SU-DHL-6 (cell line): ENCODE data around the gene CYSLTR1.
A peak's percentile ranks its signal among the peaks of the same experiment; 100 is the strongest.

Source experiments
- H2AFZ ChIP-seq: fragments of 200-600 bp; sonication (generic); 2 replicates; pipeline ENCODE4 v1.6.1; 2014; ENCODE audit warnings: low read depth, mild to moderate bottlenecking, moderate library complexity, mixed read lengths, antibody characterized with exemption, low read length; ENCODE audit not compliant: severe bottlenecking
- H3F3A ChIP-seq: fragments of 200-600 bp; shearing (Covaris generic); 2 replicates; pipeline ENCODE4 v1.6.0; 2016; ENCODE audit warnings: antibody characterized with exemption, mild to moderate bottlenecking; ENCODE audit not compliant: insufficient read depth
- H3K27ac ChIP-seq: fragments of 200-600 bp; sonication (generic); 2 replicates; pipeline ENCODE4 v1.5.1; 2016; ENCODE audit warnings: low read depth, mild to moderate bottlenecking, low read length, moderate library complexity, mixed read lengths
- H3K27me3 ChIP-seq: fragments of 200-600 bp; sonication (generic), shearing (Covaris generic); 2 replicates; pipeline ENCODE4 v1.6.0; 2014; ENCODE audit warnings: mild to moderate bottlenecking, low read length
- H3K36me3 ChIP-seq: fragments of 200-600 bp; sonication (generic); 2 replicates; pipeline ENCODE4 v1.6.1; 2014; ENCODE audit warnings: mild to moderate bottlenecking, low read length, mixed read lengths
- H3K4me2 ChIP-seq: fragments of 300-600, 200-600 bp; shearing (Covaris generic), sonication (generic); 2 replicates; pipeline ENCODE4 v1.6.0; 2014; ENCODE audit warnings: low read length, low read depth, mild to moderate bottlenecking; ENCODE audit not compliant: poor library complexity, severe bottlenecking
- H3K4me3 ChIP-seq: fragments of 200-600 bp; sonication (generic); 2 replicates; pipeline ENCODE4 v1.5.1; 2014; ENCODE audit warnings: antibody characterized with exemption, low read length, mild to moderate bottlenecking, mixed read lengths; ENCODE audit not compliant: insufficient read depth, poor library complexity, severe bottlenecking
- H3K79me2 ChIP-seq: fragments of 200-600 bp; sonication (generic); 2 replicates; pipeline ENCODE4 v1.6.1; 2014; ENCODE audit warnings: mild to moderate bottlenecking, low read length, moderate library complexity; ENCODE audit not compliant: insufficient read depth
- H3K9ac ChIP-seq: fragments of 200-600 bp; sonication (generic); 2 replicates; pipeline ENCODE4 v1.7.0; 2014; ENCODE audit warnings: mild to moderate bottlenecking, low read length
- H3K9me2 ChIP-seq: fragments of 200-600 bp; sonication (generic); replicated peaks from 2 replicates; pipeline ENCODE4 v1.6.1; 2014; ENCODE audit warnings: low read length; ENCODE audit not compliant: insufficient read depth
- H3K9me3 ChIP-seq: fragments of 200-600 bp; sonication (generic); 2 replicates; pipeline ENCODE4 v1.6.1; 2014; ENCODE audit warnings: low read length, mixed read lengths; ENCODE audit not compliant: insufficient read depth
- H4K20me1 ChIP-seq: fragments of 200-600 bp; sonication (generic); 2 replicates; pipeline ENCODE4 v1.6.1; 2014; ENCODE audit warnings: low read depth, mild to moderate bottlenecking, antibody characterized with exemption, low read length, moderate library complexity, mixed read lengths
- EZH2phosphoT487 ChIP-seq: fragments of 200-600 bp; sonication (generic), shearing (Covaris generic); conservative IDR thresholded peaks from 2 replicates; pipeline ENCODE4 v1.6.1; 2018; ENCODE audit warnings: mild to moderate bottlenecking, antibody characterized with exemption, low read length, moderate library complexity, mixed read lengths
- TF ChIP-seq, protein P1 (sequence below): fragments of 200-600 bp; sonication (generic); IDR thresholded peaks from one replicate; pipeline ENCODE4 v1.5.1; 2017; ENCODE audit warnings: antibody characterized with exemption, mild to moderate bottlenecking, low read length, moderate library complexity; ENCODE audit not compliant: insufficient read depth, poor library complexity, severe bottlenecking

CYSLTR1 gene

GRCh38 chrX:78329486-78329885 is 2.1 kb upstream of the CYSLTR1 start:
- Histone ChIP-seq H3K27me3 (no peaks in the 10 kb centered on the region), H2AFZ (no peak overlapping the region), H3K4me3 (no peak overlapping the region), H3F3A (no peaks in the 10 kb centered on the region), H3K27ac (no peak overlapping the region), H3K4me2 (no peak overlapping the region), H3K9ac (no peak overlapping the region), H3K9me2 (no peaks in the 10 kb centered on the region), H3K36me3 (no peaks in the 10 kb centered on the region), H3K79me2 (no peaks in the 10 kb centered on the region), H4K20me1 (no peaks in the 10 kb centered on the region), H3K9me3 (no peaks in the 10 kb centered on the region)
- TF ChIP-seq EZH2phosphoT487 = no peak
- TF ChIP-seq, protein P1, sequence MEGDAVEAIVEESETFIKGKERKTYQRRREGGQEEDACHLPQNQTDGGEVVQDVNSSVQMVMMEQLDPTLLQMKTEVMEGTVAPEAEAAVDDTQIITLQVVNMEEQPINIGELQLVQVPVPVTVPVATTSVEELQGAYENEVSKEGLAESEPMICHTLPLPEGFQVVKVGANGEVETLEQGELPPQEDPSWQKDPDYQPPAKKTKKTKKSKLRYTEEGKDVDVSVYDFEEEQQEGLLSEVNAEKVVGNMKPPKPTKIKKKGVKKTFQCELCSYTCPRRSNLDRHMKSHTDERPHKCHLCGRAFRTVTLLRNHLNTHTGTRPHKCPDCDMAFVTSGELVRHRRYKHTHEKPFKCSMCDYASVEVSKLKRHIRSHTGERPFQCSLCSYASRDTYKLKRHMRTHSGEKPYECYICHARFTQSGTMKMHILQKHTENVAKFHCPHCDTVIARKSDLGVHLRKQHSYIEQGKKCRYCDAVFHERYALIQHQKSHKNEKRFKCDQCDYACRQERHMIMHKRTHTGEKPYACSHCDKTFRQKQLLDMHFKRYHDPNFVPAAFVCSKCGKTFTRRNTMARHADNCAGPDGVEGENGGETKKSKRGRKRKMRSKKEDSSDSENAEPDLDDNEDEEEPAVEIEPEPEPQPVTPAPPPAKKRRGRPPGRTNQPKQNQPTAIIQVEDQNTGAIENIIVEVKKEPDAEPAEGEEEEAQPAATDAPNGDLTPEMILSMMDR = no peak

DNA sequence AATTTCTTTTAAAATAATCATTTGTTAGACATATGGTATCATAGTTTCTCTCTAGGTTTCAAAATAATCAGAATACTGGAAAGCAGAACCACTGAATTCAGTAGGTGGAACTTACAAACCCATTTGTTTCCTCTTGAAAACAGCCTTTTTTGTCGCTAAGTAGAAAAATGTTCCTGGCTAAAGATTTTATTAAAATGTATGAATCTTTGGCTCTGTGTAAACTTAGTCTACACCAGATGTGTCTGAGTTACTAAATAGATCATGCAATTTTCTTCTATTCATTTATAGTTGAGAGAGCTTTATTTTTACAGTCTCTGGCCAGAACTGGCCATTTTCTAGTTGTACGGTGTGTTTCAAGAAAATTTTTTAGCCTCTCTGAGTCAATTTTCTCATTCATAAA is 1.0 kb downstream of the CYSLTR1 start:
- Histone ChIP-seq H3K4me2 (no peak overlapping the region), H3K9ac (no peak overlapping the region), H2AFZ (no peak overlapping the region), H3K9me2 (no peaks in the 10 kb centered on the region), H3K36me3 (no peaks in the 10 kb centered on the region), H3K4me3 (no peak overlapping the region), H3K27ac (no peak overlapping the region), H3K9me3 (no peaks in the 10 kb centered on the region), H3F3A (no peaks in the 10 kb centered on the region), H3K79me2 (no peaks in the 10 kb centered on the region), H3K27me3 (no peaks in the 10 kb centered on the region), H4K20me1 (no peaks in the 10 kb centered on the region)
- TF ChIP-seq EZH2phosphoT487 = no peak
- TF ChIP-seq, protein P1 = no peak

GRCh38 chrX:78322863-78323262 is 4.5 kb downstream of the CYSLTR1 start:
- Histone ChIP-seq H3K79me2 (no peaks in the 10 kb centered on the region), H3K9ac (no peak overlapping the region), H2AFZ (no peak overlapping the region), H3K9me3 (no peaks in the 10 kb centered on the region), H3K4me2 (no peak overlapping the region), H3K36me3 (no peaks in the 10 kb centered on the region), H3K4me3 (no peak overlapping the region), H3K9me2 (no peaks in the 10 kb centered on the region), H3F3A (no peaks in the 10 kb centered on the region), H3K27ac (no peak overlapping the region), H4K20me1 (no peaks in the 10 kb centered on the region), H3K27me3 (no peaks in the 10 kb centered on the region)
- TF ChIP-seq EZH2phosphoT487 = no peak
- TF ChIP-seq, protein P1 = no peak

GRCh38 chrX:78321809-78322208 is 5.6 kb downstream of the CYSLTR1 start:
- Histone ChIP-seq H3K9me3 (no peaks in the 10 kb centered on the region), H3K4me2 (peak overlapping the region; percentile 15), H3K27me3 (no peaks in the 10 kb centered on the region), H3F3A (no peaks in the 10 kb centered on the region), H3K9ac (no peak overlapping the region), H2AFZ (no peak overlapping the region), H3K4me3 (no peak overlapping the region), H3K9me2 (no peaks in the 10 kb centered on the region), H3K36me3 (no peaks in the 10 kb centered on the region), H3K27ac (no peak overlapping the region), H3K79me2 (no peaks in the 10 kb centered on the region), H4K20me1 (no peaks in the 10 kb centered on the region)
- TF ChIP-seq EZH2phosphoT487 = no peak
- TF ChIP-seq, protein P1 = no peak
